ENCODE measurements around the gene EEFSEC.

EEFSEC gene

GRCh38 chr3:128449111-128449638 lies 295.9 kb downstream of the EEFSEC start:
- peaks cover 65% of the 10 kb centered on the region for H3K9me3 Mint-ChIP-seq
- no peak overlapping the region for H3K4me3 Mint-ChIP-seq
- peaks cover 40% of the 10 kb centered on the region for H3K36me3 Mint-ChIP-seq (ENCODE audit: low read depth)
- H3K4me1 Mint-ChIP-seq (ENCODE audit: low read depth): peaks cover 38% of the 10 kb centered on the region
- H3K27me3 Mint-ChIP-seq (ENCODE audit: low read depth): no peaks in the 10 kb centered on the region
- H3K27ac Mint-ChIP-seq: peak overlapping the region; percentile 93

- H3K27me3 Mint-ChIP-seq (ENCODE audit: low read depth): peaks cover 23% of the 10 kb centered on the region
- peak overlapping the region; percentile 13 for H3K27ac Mint-ChIP-seq
- no peak overlapping the region for H3K4me3 Mint-ChIP-seq
- peaks cover 27% of the 10 kb centered on the region for H3K4me1 Mint-ChIP-seq (ENCODE audit: low read depth)
- H3K36me3 Mint-ChIP-seq (ENCODE audit: low read depth): peaks cover 25% of the 10 kb centered on the region
- peaks cover 41% of the 10 kb centered on the region for H3K9me3 Mint-ChIP-seq
Observed at GRCh38 chr3:128452120-128452519, 298.8 kb downstream of the EEFSEC start.

GRCh38 chr3:128452678-128453275 lies 299.5 kb downstream of the EEFSEC start:
- Mint-ChIP-seq H3K27me3 (ENCODE audit: low read depth) (peaks cover 26% of the 10 kb centered on the region), H3K27ac (no peak overlapping the region), H3K4me3 (no peak overlapping the region), H3K36me3 (ENCODE audit: low read depth) (peaks cover 19% of the 10 kb centered on the region), H3K4me1 (ENCODE audit: low read depth) (peaks cover 20% of the 10 kb centered on the region), H3K9me3 (peaks cover 34% of the 10 kb centered on the region)

- peaks cover 15% of the 10 kb centered on the region for H3K36me3 Mint-ChIP-seq (ENCODE audit: low read depth)
- peaks cover 15% of the 10 kb centered on the region for H3K4me1 Mint-ChIP-seq (ENCODE audit: low read depth)
- H3K27me3 Mint-ChIP-seq (ENCODE audit: low read depth): peaks cover 26% of the 10 kb centered on the region
- no peak overlapping the region for H3K4me3 Mint-ChIP-seq
- H3K27ac Mint-ChIP-seq: no peak overlapping the region
- peaks cover 28% of the 10 kb centered on the region for H3K9me3 Mint-ChIP-seq
Observed at GRCh38 chr3:128453501-128454309, 300.4 kb downstream of the EEFSEC start.

GRCh38 chr3:128454310-128454618 lies 301.0 kb downstream of the EEFSEC start:
- H3K4me1 Mint-ChIP-seq (ENCODE audit: low read depth): peaks cover 10% of the 10 kb centered on the region
- H3K27ac Mint-ChIP-seq: no peak overlapping the region
- H3K4me3 Mint-ChIP-seq: no peak overlapping the region
- H3K9me3 Mint-ChIP-seq: peaks cover 25% of the 10 kb centered on the region
- H3K36me3 Mint-ChIP-seq (ENCODE audit: low read depth): peaks cover 13% of the 10 kb centered on the region
- peaks cover 26% of the 10 kb centered on the region for H3K27me3 Mint-ChIP-seq (ENCODE audit: low read depth)

- peaks cover 5% of the 10 kb centered on the region for H3K4me1 Mint-ChIP-seq (ENCODE audit: low read depth)
- no peak overlapping the region for H3K27ac Mint-ChIP-seq
- no peak overlapping the region for H3K4me3 Mint-ChIP-seq
- peaks cover 30% of the 10 kb centered on the region for H3K27me3 Mint-ChIP-seq (ENCODE audit: low read depth)
- H3K9me3 Mint-ChIP-seq: peaks cover 19% of the 10 kb centered on the region
- H3K36me3 Mint-ChIP-seq (ENCODE audit: low read depth): peaks cover 9% of the 10 kb centered on the region
Observed at GRCh38 chr3:128455116-128455515, 301.8 kb downstream of the EEFSEC start.

- no peak overlapping the region for H3K27ac Mint-ChIP-seq
- H3K4me3 Mint-ChIP-seq: no peak overlapping the region
- H3K27me3 Mint-ChIP-seq (ENCODE audit: low read depth): peaks cover 34% of the 10 kb centered on the region
- peaks cover 10% of the 10 kb centered on the region for H3K9me3 Mint-ChIP-seq
- H3K36me3 Mint-ChIP-seq (ENCODE audit: low read depth): peaks cover 1% of the 10 kb centered on the region
- H3K4me1 Mint-ChIP-seq (ENCODE audit: low read depth): peaks cover 1% of the 10 kb centered on the region
Observed at GRCh38 chr3:128455786-128456748, 302.8 kb downstream of the EEFSEC start.

GRCh38 chr3:128456776-128457715 lies 303.8 kb downstream of the EEFSEC start:
- Mint-ChIP-seq H3K4me3 (no peak overlapping the region), H3K4me1 (ENCODE audit: low read depth) (peaks cover 1% of the 10 kb centered on the region), H3K27me3 (ENCODE audit: low read depth) (peaks cover 34% of the 10 kb centered on the region), H3K27ac (no peak overlapping the region), H3K9me3 (peaks cover 2% of the 10 kb centered on the region), H3K36me3 (ENCODE audit: low read depth) (no peaks in the 10 kb centered on the region)

- Mint-ChIP-seq H3K36me3 (ENCODE audit: low read depth) (no peaks in the 10 kb centered on the region), H3K4me3 (no peak overlapping the region), H3K27ac (no peak overlapping the region), H3K27me3 (ENCODE audit: low read depth) (peaks cover 34% of the 10 kb centered on the region), H3K9me3 (no peaks in the 10 kb centered on the region), H3K4me1 (ENCODE audit: low read depth) (peaks cover 1% of the 10 kb centered on the region)
Observed at GRCh38 chr3:128457937-128458336, 304.7 kb downstream of the EEFSEC start.

Data from T-helper 1 cell treated with Interleukin-12 subunit alpha and Interleukin-12 subunit beta and Interleukin-4 antibody, amounts not matched to agents 30 μg/mL and 1 μg/mL, for 36 hours (primary cell).